Astrocyte (in vitro differentiated cells and primary cell): ENCODE measurements around the gene NDUFS1. TPM values are rescaled to one million over a fixed set of nuclear protein-coding genes. Genes with fewer than 3 reads are reported as not detected.

Source experiments
- DNase-seq: peaks from one replicate; pipeline ENCODE4 v3.0.0-alpha.2; 2010; ENCODE audit warnings: low read depth
- FAIRE-seq: peaks from 2 replicates; lab custom pipeline; 2011; peaks lifted over from hg19 to GRCh38; lab: Jason Lieb, UNC
- H2AFZ ChIP-seq: 2 replicates; pipeline ENCODE4 v1.6.0; 2012; ENCODE audit warnings: low read depth, low read length, inconsistent platforms
- H3K27ac ChIP-seq: 2 replicates; pipeline ENCODE4 v1.5.1; 2011; ENCODE audit warnings: low read depth, low read length, inconsistent platforms
- H3K27me3 ChIP-seq: 2 replicates; pipeline ENCODE4 v1.6.0; 2011; ENCODE audit warnings: low read length, inconsistent platforms; ENCODE audit not compliant: insufficient read depth
- H3K36me3 ChIP-seq: 2 replicates; pipeline ENCODE4 v1.5.1; 2011; ENCODE audit warnings: low read length, inconsistent platforms; ENCODE audit not compliant: insufficient read depth
- H3K4me1 ChIP-seq: 2 replicates; pipeline ENCODE4 v1.5.1; 2011; ENCODE audit warnings: low read length, inconsistent platforms; ENCODE audit not compliant: insufficient read depth
- H3K4me2 ChIP-seq: 2 replicates; pipeline ENCODE4 v1.6.0; 2012; ENCODE audit warnings: low read length, inconsistent platforms
- H3K4me3 ChIP-seq: 2 replicates; pipeline ENCODE4 v1.5.1; 2011; ENCODE audit warnings: low read depth, mild to moderate bottlenecking, low read length, inconsistent platforms; ENCODE audit not compliant: insufficient read depth
- H3K79me2 ChIP-seq: 2 replicates; pipeline ENCODE4 v1.6.0; 2012; ENCODE audit warnings: mild to moderate bottlenecking, low read length, inconsistent platforms; ENCODE audit not compliant: insufficient read depth
- H3K9ac ChIP-seq: 2 replicates; pipeline ENCODE4 v1.6.0; 2012; ENCODE audit warnings: mild to moderate bottlenecking, low read length, inconsistent platforms
- H3K9me3 ChIP-seq: 2 replicates; pipeline ENCODE4 v1.5.1; 2012; ENCODE audit warnings: low read depth, mild to moderate bottlenecking, low read length, inconsistent platforms; ENCODE audit not compliant: insufficient read depth
- H4K20me1 ChIP-seq: 2 replicates; pipeline ENCODE4 v1.6.0; 2012; ENCODE audit warnings: low read length, inconsistent platforms; ENCODE audit not compliant: insufficient read depth
- H3K27ac Mint-ChIP-seq: one replicate; pipeline ENCODE4 v1.8.0; 2021; ENCODE audit warnings: mild to moderate bottlenecking, mixed read lengths; ENCODE audit not compliant: unreplicated experiment
- H3K27me3 Mint-ChIP-seq: one replicate; pipeline ENCODE4 v1.8.0; 2021; ENCODE audit warnings: low read depth, mixed read lengths; ENCODE audit not compliant: unreplicated experiment
- H3K36me3 Mint-ChIP-seq: one replicate; pipeline ENCODE4 v1.8.0; 2021; ENCODE audit warnings: low read depth, mixed read lengths; ENCODE audit not compliant: unreplicated experiment
- H3K4me1 Mint-ChIP-seq: one replicate; pipeline ENCODE4 v1.8.0; 2021; ENCODE audit warnings: low read depth, mixed read lengths; ENCODE audit not compliant: unreplicated experiment
- H3K4me3 Mint-ChIP-seq: one replicate; pipeline ENCODE4 v1.8.0; 2021; ENCODE audit warnings: mild to moderate bottlenecking, moderate library complexity, mixed read lengths; ENCODE audit not compliant: unreplicated experiment
- H3K9me3 Mint-ChIP-seq: one replicate; pipeline ENCODE4 v1.8.0; 2021; ENCODE audit warnings: mild to moderate bottlenecking, mixed read lengths; ENCODE audit not compliant: unreplicated experiment
- CTCF ChIP-seq: IDR thresholded peaks from 2 replicates; pipeline ENCODE4 v1.5.1; 2011; ENCODE audit warnings: low read depth, mild to moderate bottlenecking, inconsistent platforms, low read length, moderate library complexity; ENCODE audit not compliant: insufficient read depth
- EZH2 ChIP-seq: IDR thresholded peaks from 2 replicates; pipeline ENCODE4 v1.6.1; 2012; ENCODE audit warnings: mild to moderate bottlenecking, low read length, inconsistent platforms; ENCODE audit not compliant: insufficient read depth
- total RNA-seq: library from RNA; stranded (reverse); gene quantifications from 2 replicates; pipeline ENCODE4 v1.2.1, GENCODE V29; 2021

Gene NDUFS1
- total RNA-seq, 1 donor from 2014 or later: 100 TPM

- DNase-seq: no peak
- H3K4me1 Mint-ChIP-seq: peaks cover 27% of the 10 kb centered on the region
These were observed 1.5 kb upstream of the NDUFS1 start for GRCh38 chr2:206160807-206161179.

GRCh38 chr2:206160125-206160806 lies 1.0 kb upstream of the NDUFS1 start:
- FAIRE-seq (no peak), DNase-seq (no peak)
- peak overlapping the region; percentile 90 for H3K27ac ChIP-seq

More at GRCh38 chr2:206160807-206161179, 1.5 kb upstream of the NDUFS1 start:
- Histone ChIP-seq H3K36me3 (peaks cover 24% of the 10 kb centered on the region), H3K9me3 (no peaks in the 10 kb centered on the region), H3K4me1 (peaks cover 3% of the 10 kb centered on the region), H3K27me3 (no peaks in the 10 kb centered on the region), H3K9ac (peak overlapping the region; percentile 90), H3K27ac (peak overlapping the region; percentile 90), H3K4me2 (peak overlapping the region; percentile 92), H2AFZ (no peak overlapping the region), H3K4me3 (peak overlapping the region; percentile 91), H3K79me2 (peaks cover 74% of the 10 kb centered on the region), H4K20me1 (peaks cover 41% of the 10 kb centered on the region)
- no peak for FAIRE-seq
- Mint-ChIP-seq H3K27ac (peak overlapping the region; percentile 98), H3K4me3 (peak overlapping the region; percentile 96), H3K9me3 (no peaks in the 10 kb centered on the region), H3K36me3 (peaks cover 6% of the 10 kb centered on the region), H3K27me3 (no peaks in the 10 kb centered on the region)
- TF ChIP-seq CTCF (no peak), EZH2 (no peak)

More at GRCh38 chr2:206160125-206160806, 1.0 kb upstream of the NDUFS1 start:
- H3K79me2 ChIP-seq: peaks cover 79% of the 10 kb centered on the region
- peaks cover 24% of the 10 kb centered on the region for H3K36me3 ChIP-seq
- H3K27ac Mint-ChIP-seq: peak overlapping the region; percentile 98
- no peak overlapping the region for H2AFZ ChIP-seq
- no peaks in the 10 kb centered on the region for H3K27me3 Mint-ChIP-seq
- H3K9ac ChIP-seq: peak overlapping the region; percentile 90
- peaks cover 3% of the 10 kb centered on the region for H3K4me1 ChIP-seq
- no peaks in the 10 kb centered on the region for H3K9me3 Mint-ChIP-seq
- peaks cover 42% of the 10 kb centered on the region for H4K20me1 ChIP-seq
- TF ChIP-seq EZH2: no peak
- TF ChIP-seq CTCF: no peak
- peaks cover 27% of the 10 kb centered on the region for H3K4me1 Mint-ChIP-seq
- H3K4me2 ChIP-seq: peak overlapping the region; percentile 92
- peaks cover 5% of the 10 kb centered on the region for H3K36me3 Mint-ChIP-seq
- no peaks in the 10 kb centered on the region for H3K9me3 ChIP-seq
- H3K4me3 ChIP-seq: peak overlapping the region; percentile 91
- H3K27me3 ChIP-seq: no peaks in the 10 kb centered on the region
- peak overlapping the region; percentile 96 for H3K4me3 Mint-ChIP-seq
